ENCODE results near the gene CREB3L2. TPM values are rescaled to one million over a fixed set of nuclear protein-coding genes. Genes with fewer than 3 reads are reported as not detected.

CREB3L2 gene
- total and polyA plus RNA-seq, 2 of the 8 experiments (the other 6 are each of a cell fraction or from before 2014, with no cell fraction given) = 14.4 to 48.3 TPM

DNA sequence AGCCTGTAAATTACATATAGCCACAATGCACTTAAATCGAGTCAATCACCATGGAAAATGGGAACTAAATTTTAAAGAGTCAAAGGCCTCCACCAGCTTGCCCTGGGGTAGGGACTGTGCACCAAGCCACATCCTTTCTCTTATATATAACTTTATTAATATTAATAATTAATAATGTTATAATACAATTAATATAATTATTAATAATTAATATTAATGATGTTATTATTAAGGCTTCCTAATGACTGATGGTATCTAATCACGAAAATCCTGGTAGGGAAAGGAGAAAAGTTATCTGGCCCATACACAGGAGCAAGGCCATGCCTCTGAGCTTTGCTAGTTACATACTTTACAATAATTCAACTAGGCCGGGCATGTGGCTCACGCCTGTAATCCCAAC lies 87.9 kb downstream of the CREB3L2 start:
- Histone ChIP-seq H3K18ac (ENCODE audit: extremely low read depth, low read length) (no peak overlapping the region), H3K27ac (ENCODE audit: low read depth, low read length) (no peak overlapping the region), H4K8ac (ENCODE audit: extremely low read depth, insufficient read depth, low read length) (no peak overlapping the region), H2BK5ac (ENCODE audit: low read depth, low read length) (no peak overlapping the region), H4K5ac (ENCODE audit: insufficient read length, low read depth, low read length) (no peak overlapping the region), H3K79me2 (ENCODE audit: control insufficient read depth in 1 of 2, insufficient read depth in 2 of 2, low read length in 2 of 2) (peaks cover 0 to 9% of the 10 kb centered on the region in 2 experiments; a peak in 3 of 4 replicates), H2BK120ac (replicated peaks; ENCODE audit: low read depth, low read length) (no peak overlapping the region), H3K9ac (replicated peaks in 1 of 4; ENCODE audit: extremely low read depth in 1 of 4, low read depth in 3 of 4, low read length in 3 of 4) (no peak overlapping the region), H3K23ac (ENCODE audit: insufficient read length) (no peak overlapping the region), H2BK15ac (ENCODE audit: low read length) (no peak overlapping the region), H3K4me2 (ENCODE audit: insufficient read depth in 1 of 2, low read depth in 2 of 2, low read length in 2 of 2) (no peak overlapping the region), H4K20me1 (replicated peaks in 1 of 2; ENCODE audit: control insufficient read depth in 1 of 2, insufficient read depth in 2 of 2, low read length in 2 of 2) (peaks cover 0 to 2% of the 10 kb centered on the region in 2 experiments), H3K4ac (replicated peaks; ENCODE audit: insufficient read length, low read depth, low read length) (no peak overlapping the region), H2AK5ac (ENCODE audit: low read depth, low read length) (no peak overlapping the region), H2AFZ (ENCODE audit: low read length) (no peak overlapping the region), H2BK20ac (ENCODE audit: low read length) (no peak overlapping the region), H4K91ac (replicated peaks; ENCODE audit: insufficient read length, low read length) (no peak overlapping the region), H3K9me3 (ENCODE audit: insufficient read depth in 2 of 2, low read depth in 1 of 2, low read length in 1 of 2) (no peaks in the 10 kb centered on the region), H3K14ac (ENCODE audit: insufficient read length) (no peak overlapping the region), H3K23me2 (ENCODE audit: low read depth, low read length) (no peaks in the 10 kb centered on the region), H3K4me1 (replicated peaks in 1 of 4; ENCODE audit: control insufficient read depth in 3 of 4, insufficient read depth in 4 of 4, low read length in 3 of 4) (peaks cover 0 to 3% (median 1%) of the 10 kb centered on the region in 4 experiments; a peak in 2 of 7 replicates), H3K79me1 (ENCODE audit: low read depth, low read length) (no peaks in the 10 kb centered on the region), H2BK12ac (ENCODE audit: low read depth, low read length) (no peak overlapping the region), H3K4me3 (ENCODE audit: extremely low read depth in 1 of 4, insufficient read depth in 2 of 4, low read depth in 3 of 4, low read length in 4 of 4) (no peak overlapping the region), H3K27me3 (replicated peaks in 1 of 4; ENCODE audit: control insufficient read depth in 3 of 4, extremely low read depth in 1 of 4, insufficient read depth in 3 of 4, low read length in 3 of 4) (no peaks in the 10 kb centered on the region), H3K56ac (replicated peaks; ENCODE audit: insufficient read length, low read depth, low read length) (no peak overlapping the region), H3K36me3 (ENCODE audit: control insufficient read depth in 2 of 4, insufficient read depth in 4 of 4, low read length in 3 of 4) (peaks cover 2 to 49% (median 15%) of the 10 kb centered on the region in 4 experiments; a peak in 6 of 8 replicates)
- ChIA-PET CTCF (ENCODE audit: partially characterized antibody) (interaction anchor here (0.6 to 4.4 kb wide), 3 partner anchors 10 to 244 kb away, joined by 4 to 24 read pairs (median 14); no protein-coding TSS in a partner anchor), POLR2A (ENCODE audit: partially characterized antibody) (no interaction called here)
- WGBS, 2 experiments (ENCODE audit: extremely low coverage in 1 of 2, insufficient coverage in 1 of 2, insufficient read length in 1 of 2, insufficient replicate concordance in 2 of 2, low coverage in 1 of 2, low lambda C conversion rate in 2 of 2, missing lambda C conversion rate in 1 of 2) = 92% methylated on average over 4 of the region's 4 CpGs; no CpG with 5 or more reads in 1 of the 2 experiments
- FAIRE-seq (no peak), DNase-seq (ENCODE audit: low read depth in 1 of 2, low spot score in 2 of 2) (no peak)
- TF ChIP-seq POLR2A (IDR thresholded peaks at IDR 0.05; ENCODE audit: control extremely low read depth in 1 of 2, low read depth in 2 of 2, low read length in 2 of 2) (no peak), KDM1A (IDR thresholded peaks at IDR 0.05; ENCODE audit: borderline replicate concordance, low read length) (no peak), RAD21 (IDR thresholded peaks at IDR 0.05 in 1 of 2, conservative IDR thresholded peaks at IDR 0.05 in 1 of 2; ENCODE audit: low read depth in 2 of 2, low read length in 2 of 2) (no peak), KDM4A (IDR thresholded peaks at IDR 0.05; ENCODE audit: low read depth, low read length, severe bottlenecking) (no peak), JUND (IDR thresholded peaks at IDR 0.05; ENCODE audit: low read length) (no peak), ZNF274 (IDR thresholded peaks at IDR 0.05; ENCODE audit: borderline replicate concordance, extremely low read depth, low read length) (no peak), BACH1 (IDR thresholded peaks at IDR 0.05; ENCODE audit: low read length) (no peak), TCF12 (IDR thresholded peaks at IDR 0.05; ENCODE audit: low read depth, low read length) (no peak), TAF7 (optimal IDR thresholded peaks at IDR 0.05; ENCODE audit: borderline replicate concordance, low read depth, low read length) (no peak), SUZ12 (IDR thresholded peaks at IDR 0.05; ENCODE audit: low read length) (no peak), CBX8 (IDR thresholded peaks at IDR 0.05; ENCODE audit: borderline replicate concordance, low read depth, low read length) (no peak), SRF (IDR thresholded peaks at IDR 0.05; ENCODE audit: low read depth, low read length) (no peak), SIX5 (IDR thresholded peaks at IDR 0.05; ENCODE audit: low read depth, low read length) (no peak)
